Tibial artery (tissue), 4 donors: ENCODE data around the gene LLGL1.
"Not testable (repeated sequence)": the region's sequence is repeated elsewhere in the genome, so short reads cannot be mapped to it uniquely, and the experiment has no call there.

Experiments used
- DNase-seq, 2 donors: peaks; one replicate each; pipeline ENCODE4 v3.0.0-alpha.2; 2019
- H3K27ac ChIP-seq, 2 donors: fragments of 200-600 bp; sonication (generic) in 1 of 2; 1 replicate in 1 of 2; 2 replicates in 1 of 2; pipeline ENCODE4 v1.5.1; 2018 to 2019; ENCODE audit warnings: mild to moderate bottlenecking in 1 of 2
- H3K27me3 ChIP-seq, 2 donors: fragments of 200-600 bp; sonication (generic) in 1 of 2; one replicate each; pipeline versions ENCODE4 v1.5.1 to v1.6.0; 2016 to 2019
- H3K36me3 ChIP-seq, 3 donors: fragments of 200-600 bp; sonication (generic) in 2 of 3; one replicate each; pipeline ENCODE4 v1.5.1; 2016 to 2019; ENCODE audit warnings: mild to moderate bottlenecking in 2 of 3
- H3K4me1 ChIP-seq, 4 donors: fragments of 200-600 bp; sonication (generic) in 2 of 4; 1 replicate in 3 of 4; 2 replicates in 1 of 4; pipeline ENCODE4 v1.5.1; 2016 to 2019
- H3K4me3 ChIP-seq, 2 donors: fragments of 200-600 bp; sonication (generic) in 1 of 2; 1 replicate in 1 of 2; 2 replicates in 1 of 2; pipeline ENCODE4 v1.5.1; 2018 to 2019; ENCODE audit warnings: mild to moderate bottlenecking in 2 of 2
- H3K9me3 ChIP-seq, 3 donors: fragments of 200-600 bp; sonication (generic) in 1 of 3; one replicate each; pipeline ENCODE4 v1.5.1; 2016 to 2019
- intact Hi-C: fragments of 100-400 bp; cut with DNase I; formaldehyde crosslinking; loops from one replicate; pipeline ENCODE4 v1.15.0; 2023; ENCODE audit warnings: low total_unique reads
- TF ChIP-seq, protein P1 (sequence below), 2 experiments: fragments of 200-600 bp in 1 of 2; fragments of 450-650 bp in 1 of 2; IDR thresholded peaks; one replicate each; pipeline ENCODE4 v1.5.1; 2017 to 2019; ENCODE audit warnings: antibody characterized with exemption in 2 of 2, mild to moderate bottlenecking in 1 of 2, moderate library complexity in 1 of 2

The LLGL1 gene

DNA sequence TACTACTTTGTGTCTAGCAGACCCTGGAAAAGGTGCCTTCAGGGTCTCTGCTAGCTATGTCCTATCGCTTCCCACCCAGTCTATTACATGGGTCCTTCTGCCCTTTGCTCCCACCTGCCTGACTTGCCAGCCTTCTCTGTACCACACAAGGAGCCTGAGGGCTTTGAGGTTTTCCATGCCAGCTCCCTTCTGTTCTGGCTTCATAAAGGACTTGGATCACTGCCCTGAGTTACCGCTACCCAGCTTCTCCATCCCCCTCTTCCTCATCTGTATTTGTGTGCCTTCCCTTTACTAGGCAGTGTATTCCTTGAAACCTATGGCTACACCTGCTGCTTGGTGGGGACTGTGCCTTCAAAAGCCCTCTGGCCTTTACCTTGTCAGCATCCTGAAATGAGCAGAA, 19.6 kb upstream of the LLGL1 start:
- Histone ChIP-seq H3K27me3 (no peaks in the 10 kb centered on the region), H3K4me1 (peaks cover 0 to 17% (median 0%) of the 10 kb centered on the region in 4 donors), H3K4me3 (no peak overlapping the region), H3K27ac (no peak overlapping the region), H3K36me3 (peaks cover 48 to 93% (median 68%) of the 10 kb centered on the region in 3 donors), H3K9me3 (no peaks in the 10 kb centered on the region)
- intact Hi-C loops, result no loop called here
- no peak for DNase-seq
- TF ChIP-seq, protein P1, sequence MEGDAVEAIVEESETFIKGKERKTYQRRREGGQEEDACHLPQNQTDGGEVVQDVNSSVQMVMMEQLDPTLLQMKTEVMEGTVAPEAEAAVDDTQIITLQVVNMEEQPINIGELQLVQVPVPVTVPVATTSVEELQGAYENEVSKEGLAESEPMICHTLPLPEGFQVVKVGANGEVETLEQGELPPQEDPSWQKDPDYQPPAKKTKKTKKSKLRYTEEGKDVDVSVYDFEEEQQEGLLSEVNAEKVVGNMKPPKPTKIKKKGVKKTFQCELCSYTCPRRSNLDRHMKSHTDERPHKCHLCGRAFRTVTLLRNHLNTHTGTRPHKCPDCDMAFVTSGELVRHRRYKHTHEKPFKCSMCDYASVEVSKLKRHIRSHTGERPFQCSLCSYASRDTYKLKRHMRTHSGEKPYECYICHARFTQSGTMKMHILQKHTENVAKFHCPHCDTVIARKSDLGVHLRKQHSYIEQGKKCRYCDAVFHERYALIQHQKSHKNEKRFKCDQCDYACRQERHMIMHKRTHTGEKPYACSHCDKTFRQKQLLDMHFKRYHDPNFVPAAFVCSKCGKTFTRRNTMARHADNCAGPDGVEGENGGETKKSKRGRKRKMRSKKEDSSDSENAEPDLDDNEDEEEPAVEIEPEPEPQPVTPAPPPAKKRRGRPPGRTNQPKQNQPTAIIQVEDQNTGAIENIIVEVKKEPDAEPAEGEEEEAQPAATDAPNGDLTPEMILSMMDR (IDR thresholded peaks at IDR 0.05), result no peak

DNA sequence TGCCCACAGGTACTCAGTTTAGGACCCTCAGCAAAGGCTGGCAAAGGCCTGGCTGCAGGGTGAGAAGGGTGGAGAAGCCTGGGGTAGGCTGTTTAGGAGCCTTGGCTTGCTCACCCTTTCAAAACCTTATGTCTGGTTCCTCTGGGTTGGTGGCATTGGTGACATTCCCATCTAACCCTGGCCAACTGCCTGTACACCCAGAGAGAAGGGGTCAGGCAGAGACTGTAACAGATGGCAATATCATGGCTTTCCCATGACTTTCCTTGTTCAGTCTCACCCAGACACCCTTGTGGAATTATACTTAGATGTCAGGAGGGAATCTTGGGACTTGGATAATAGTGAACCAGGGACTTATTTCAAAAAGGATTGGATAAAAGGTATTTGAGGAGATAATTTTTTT, 18.5 kb upstream of the LLGL1 start:
- TF ChIP-seq, protein P1 (IDR thresholded peaks at IDR 0.05), result no peak
- Histone ChIP-seq H3K36me3 (peaks cover 55 to 97% (median 69%) of the 10 kb centered on the region in 3 donors), H3K27me3 (no peaks in the 10 kb centered on the region), H3K9me3 (no peaks in the 10 kb centered on the region), H3K27ac (no peak overlapping the region), H3K4me3 (no peak overlapping the region), H3K4me1 (peaks cover 0 to 17% (median 0%) of the 10 kb centered on the region in 4 donors)
- intact Hi-C loops, result no loop called here
- no peak for DNase-seq

DNA sequence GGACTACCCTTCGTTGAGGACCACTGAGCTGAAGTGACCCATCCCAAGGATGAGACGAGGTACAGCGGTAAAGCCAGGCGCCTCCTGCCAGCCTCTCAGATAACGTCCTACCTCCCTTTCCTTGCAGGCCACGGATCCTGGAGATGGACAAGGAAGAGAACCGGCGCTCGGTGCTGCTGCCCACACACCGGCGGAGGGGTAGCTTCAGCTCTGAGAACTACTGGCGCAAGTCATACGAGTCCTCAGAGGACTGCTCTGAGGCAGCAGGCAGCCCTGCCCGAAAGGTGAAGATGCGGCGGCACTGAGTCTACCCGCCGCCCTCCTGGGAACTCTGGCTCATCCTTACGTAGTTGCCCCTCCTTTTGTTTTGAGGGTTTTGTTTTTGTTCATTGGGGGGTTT, 17.3 kb upstream of the LLGL1 start:
- intact Hi-C loops, result no loop called here
- no peak overlapping the region for H3K4me3 ChIP-seq
- H3K27me3 ChIP-seq, result no peaks in the 10 kb centered on the region
- H3K27ac ChIP-seq, result no peak overlapping the region
- DNase-seq, result no peak
- H3K4me1 ChIP-seq, result peaks cover 0 to 9% (median 0%) of the 10 kb centered on the region in 4 donors
- no peaks in the 10 kb centered on the region for H3K9me3 ChIP-seq
- TF ChIP-seq, protein P1 (IDR thresholded peaks at IDR 0.05), result no peak
- H3K36me3 ChIP-seq, result peaks cover 55 to 94% (median 69%) of the 10 kb centered on the region in 3 donors

DNA sequence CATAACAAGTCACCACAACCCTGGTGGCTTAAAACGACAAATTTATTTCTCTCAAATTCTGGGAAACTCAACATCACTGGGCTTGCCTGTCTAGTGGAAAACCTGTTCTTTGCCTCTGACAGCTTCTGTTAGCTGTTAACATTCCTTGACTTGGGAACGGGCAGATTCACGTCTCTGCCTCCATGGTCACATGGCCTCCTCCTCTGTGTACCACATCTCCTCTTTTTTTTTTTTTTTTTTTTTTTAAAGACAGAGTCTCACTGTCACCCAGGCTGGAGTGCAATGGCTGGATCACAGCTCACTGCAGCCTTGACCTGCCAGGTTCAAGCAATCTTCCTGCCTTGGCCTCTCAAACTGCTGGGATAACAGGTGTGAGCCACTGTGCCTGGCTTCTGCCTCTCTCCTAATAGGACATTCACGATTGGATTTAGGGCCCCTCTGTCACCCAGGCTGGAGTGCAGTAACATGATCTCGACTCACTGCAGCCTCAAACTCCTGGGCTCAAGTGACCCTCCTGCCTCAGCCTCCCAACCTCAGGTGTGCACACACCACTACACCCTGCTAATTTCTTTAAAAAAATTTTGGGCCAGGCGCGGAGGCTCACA, 11.7 kb upstream of the LLGL1 start:
- intact Hi-C loops, result no loop called here
- Histone ChIP-seq H3K27ac (no peak overlapping the region), H3K27me3 (no peaks in the 10 kb centered on the region), H3K9me3 (no peaks in the 10 kb centered on the region), H3K4me1 (peaks cover 0 to 4% (median under 1%) of the 10 kb centered on the region in 4 donors), H3K4me3 (no peak overlapping the region), H3K36me3 (peaks cover 21 to 39% (median 27%) of the 10 kb centered on the region in 3 donors)
- TF ChIP-seq, protein P1 (IDR thresholded peaks at IDR 0.05), result no peak
- DNase-seq, result no peak

DNA sequence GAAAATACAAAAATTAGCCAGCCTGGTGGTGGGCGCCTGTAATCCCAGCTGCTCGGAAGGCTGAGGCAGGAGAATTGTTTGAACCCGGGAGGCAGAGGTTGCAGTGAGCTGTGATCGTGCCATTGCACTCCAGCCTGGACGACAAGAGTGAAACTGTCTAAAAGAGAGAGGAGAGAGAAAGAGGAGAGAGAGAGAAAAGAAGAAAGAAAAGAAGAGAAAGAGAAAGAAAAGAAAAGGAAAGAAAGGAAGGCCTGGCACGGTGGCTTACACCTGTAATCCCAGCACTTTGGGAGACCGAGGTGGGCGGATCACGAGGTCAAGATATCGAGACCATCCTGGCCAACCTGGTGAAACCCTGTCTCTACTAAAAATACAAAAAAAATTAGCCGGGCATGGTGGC, 8.5 kb upstream of the LLGL1 start:
- not testable (repeated sequence) for H3K9me3 ChIP-seq, H3K27me3 ChIP-seq, H3K36me3 ChIP-seq, H3K4me1 ChIP-seq, H3K27ac ChIP-seq, DNase-seq, H3K4me3 ChIP-seq
- intact Hi-C loops, result loop anchor here (5.0 kb wide), 1 partner anchor 80 kb away; no protein-coding TSS in a partner anchor

DNA sequence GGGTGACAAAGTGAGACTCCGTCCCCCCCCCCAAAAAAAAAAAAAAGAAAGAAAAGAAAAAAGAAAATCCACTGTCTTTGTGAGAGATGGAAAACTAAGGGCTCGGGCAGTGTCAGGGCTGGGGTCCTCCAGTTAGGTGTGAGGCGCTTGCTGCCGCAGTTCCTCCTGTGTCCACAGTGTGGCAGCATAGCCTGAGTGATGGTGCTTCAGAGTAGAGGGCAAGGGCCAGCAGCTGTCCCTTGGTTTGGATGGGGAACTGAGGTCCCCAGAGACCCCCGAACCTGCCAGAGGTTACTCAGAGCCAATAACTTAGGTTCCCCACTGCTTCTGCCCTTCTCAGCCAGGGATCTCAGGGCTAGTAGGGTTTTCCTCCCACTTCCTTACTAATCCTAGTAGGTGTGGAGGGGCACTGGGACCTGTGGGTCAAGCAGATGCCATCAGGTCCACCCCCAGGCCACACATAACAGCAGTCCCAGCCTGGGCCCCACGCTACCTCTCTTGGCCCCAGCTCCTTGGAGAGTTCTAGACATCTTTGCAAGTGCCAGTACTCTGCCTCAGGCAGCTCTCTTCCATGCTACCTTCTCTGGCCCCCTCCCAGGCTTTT, 7.9 kb upstream of the LLGL1 start:
- H3K4me1 ChIP-seq, result peaks cover 0 to 9% (median 4%) of the 10 kb centered on the region in 4 donors
- DNase-seq, result peak; percentile 78 to 83
- TF ChIP-seq, protein P1 (IDR thresholded peaks at IDR 0.05), result peak; percentile 80 to 92
- H3K27ac ChIP-seq, result no peak overlapping the region
- no peaks in the 10 kb centered on the region for H3K27me3 ChIP-seq
- no peak overlapping the region for H3K4me3 ChIP-seq
- peaks cover 0 to 2% (median 0%) of the 10 kb centered on the region in 3 donors for H3K36me3 ChIP-seq
- no peaks in the 10 kb centered on the region for H3K9me3 ChIP-seq
- intact Hi-C loops, result loop anchor here (5.0 kb wide), 1 partner anchor 80 kb away; no protein-coding TSS in a partner anchor
